Skeletal muscle tissue (tissue), 4 donors: ENCODE measurements around the gene SEMA5A. TPM values are rescaled to one million over a fixed set of nuclear protein-coding genes. Genes with fewer than 3 reads are reported as not detected.

Experiments
- H3K27ac ChIP-seq: one replicate; pipeline ENCODE4 v1.7.0; 2013; ENCODE audit warnings: mild to moderate bottlenecking, low read depth, low read length, inconsistent platforms
- H3K27me3 ChIP-seq, 3 donors: one replicate each; pipeline ENCODE4 v1.7.0; 2013; ENCODE audit warnings: low read length in 3 of 3; ENCODE audit not compliant: control insufficient read depth in 3 of 3, insufficient read depth in 3 of 3
- H3K36me3 ChIP-seq, 3 donors: one replicate each; pipeline ENCODE4 v1.7.0; 2013; ENCODE audit warnings: low read length in 3 of 3; ENCODE audit not compliant: control insufficient read depth in 3 of 3, insufficient read depth in 3 of 3
- H3K4me1 ChIP-seq, 3 donors: one replicate each; pipeline ENCODE4 v1.7.0; 2013; ENCODE audit warnings: low read length in 3 of 3, mild to moderate bottlenecking in 3 of 3; ENCODE audit not compliant: control insufficient read depth in 3 of 3, insufficient read depth in 3 of 3
- H3K4me3 ChIP-seq, 3 donors: one replicate each; pipeline ENCODE4 v1.7.0; 2013; ENCODE audit warnings: low read length in 3 of 3
- H3K9ac ChIP-seq, 3 donors: one replicate each; pipeline ENCODE4 v1.7.0; 2013; ENCODE audit warnings: low read length in 3 of 3, mild to moderate bottlenecking in 3 of 3, moderate library complexity in 2 of 3, low read depth in 1 of 3
- H3K9me3 ChIP-seq, 3 donors: one replicate each; pipeline ENCODE4 v1.7.0; 2013; ENCODE audit warnings: low read length in 3 of 3; ENCODE audit not compliant: control insufficient read depth in 3 of 3
- total RNA-seq: library from RNA; depleted of rRNA; stranded (reverse); fragments of >200 nt; gene quantifications from one replicate; pipeline ENCODE4 v1.2.3, GENCODE V29; 2014
- donor health status: Osteomylitis.

SEMA5A gene
- total RNA-seq, 1 donor from 2014 or later: 25.1 TPM

GRCh38 chr5:9188131-9188530 is 357.7 kb downstream of the SEMA5A start:
- no peak overlapping the region for H3K27ac ChIP-seq
- H3K36me3 ChIP-seq: no peaks in the 10 kb centered on the region
- H3K27me3 ChIP-seq: no peaks in the 10 kb centered on the region
- no peaks in the 10 kb centered on the region for H3K4me1 ChIP-seq
- no peak overlapping the region for H3K9ac ChIP-seq
- no peak overlapping the region for H3K4me3 ChIP-seq
- no peaks in the 10 kb centered on the region for H3K9me3 ChIP-seq

GRCh38 chr5:9187614-9188013 is 358.3 kb downstream of the SEMA5A start:
- Histone ChIP-seq H3K36me3 (no peaks in the 10 kb centered on the region), H3K9ac (no peak overlapping the region), H3K4me3 (no peak overlapping the region), H3K9me3 (no peaks in the 10 kb centered on the region), H3K4me1 (no peaks in the 10 kb centered on the region), H3K27me3 (no peaks in the 10 kb centered on the region), H3K27ac (no peak overlapping the region)

GRCh38 chr5:9186069-9186468 is 359.8 kb downstream of the SEMA5A start:
- Histone ChIP-seq H3K4me3 (no peak overlapping the region), H3K36me3 (no peaks in the 10 kb centered on the region), H3K9me3 (no peaks in the 10 kb centered on the region), H3K9ac (no peak overlapping the region), H3K27me3 (no peaks in the 10 kb centered on the region), H3K27ac (no peak overlapping the region), H3K4me1 (no peaks in the 10 kb centered on the region)

- Histone ChIP-seq H3K27me3 (no peaks in the 10 kb centered on the region), H3K36me3 (no peaks in the 10 kb centered on the region), H3K9me3 (no peaks in the 10 kb centered on the region), H3K4me3 (no peak overlapping the region), H3K9ac (no peak overlapping the region), H3K27ac (no peak overlapping the region), H3K4me1 (no peaks in the 10 kb centered on the region)
Observed at GRCh38 chr5:9183992-9184391, 361.9 kb downstream of the SEMA5A start.

- no peak overlapping the region for H3K9ac ChIP-seq
- no peak overlapping the region for H3K27ac ChIP-seq
- no peaks in the 10 kb centered on the region for H3K36me3 ChIP-seq
- H3K27me3 ChIP-seq: no peaks in the 10 kb centered on the region
- H3K4me3 ChIP-seq: no peak overlapping the region
- H3K4me1 ChIP-seq: no peaks in the 10 kb centered on the region
- H3K9me3 ChIP-seq: no peaks in the 10 kb centered on the region
Observed at GRCh38 chr5:9182899-9183695, 362.8 kb downstream of the SEMA5A start.

- Histone ChIP-seq H3K36me3 (no peaks in the 10 kb centered on the region), H3K9ac (no peak overlapping the region), H3K4me1 (no peaks in the 10 kb centered on the region), H3K9me3 (peaks cover 0 to 2% (median 0%) of the 10 kb centered on the region in 3 donors), H3K27me3 (no peaks in the 10 kb centered on the region), H3K27ac (no peak overlapping the region), H3K4me3 (no peak overlapping the region)
Observed at GRCh38 chr5:9176641-9177040, 369.2 kb downstream of the SEMA5A start.

- H3K9ac ChIP-seq: no peak overlapping the region
- H3K36me3 ChIP-seq: no peaks in the 10 kb centered on the region
- H3K27ac ChIP-seq: no peak overlapping the region
- no peaks in the 10 kb centered on the region for H3K4me1 ChIP-seq
- no peak overlapping the region for H3K4me3 ChIP-seq
- peaks cover 0 to 2% (median 0%) of the 10 kb centered on the region in 3 donors for H3K9me3 ChIP-seq
- H3K27me3 ChIP-seq: no peaks in the 10 kb centered on the region
Observed at GRCh38 chr5:9174446-9174845, 371.4 kb downstream of the SEMA5A start.

GRCh38 chr5:9173281-9174048 is 372.4 kb downstream of the SEMA5A start:
- Histone ChIP-seq H3K27me3 (no peaks in the 10 kb centered on the region), H3K27ac (no peak overlapping the region), H3K9me3 (peaks cover 0 to 2% (median 0%) of the 10 kb centered on the region in 3 donors), H3K9ac (no peak overlapping the region), H3K4me1 (no peaks in the 10 kb centered on the region), H3K36me3 (no peaks in the 10 kb centered on the region), H3K4me3 (no peak overlapping the region)

- Histone ChIP-seq H3K4me1 (no peaks in the 10 kb centered on the region), H3K4me3 (no peak overlapping the region), H3K9ac (no peak overlapping the region), H3K36me3 (no peaks in the 10 kb centered on the region), H3K27ac (no peak overlapping the region), H3K27me3 (no peaks in the 10 kb centered on the region), H3K9me3 (no peaks in the 10 kb centered on the region)
Observed at GRCh38 chr5:9170026-9170425, 375.8 kb downstream of the SEMA5A start.

- Histone ChIP-seq H3K9me3 (no peaks in the 10 kb centered on the region), H3K9ac (no peak overlapping the region), H3K27ac (no peak overlapping the region), H3K4me1 (no peaks in the 10 kb centered on the region), H3K36me3 (no peaks in the 10 kb centered on the region), H3K27me3 (no peaks in the 10 kb centered on the region), H3K4me3 (no peak overlapping the region)
Observed at GRCh38 chr5:9169557-9169902, 376.3 kb downstream of the SEMA5A start.
